Measurements from ENCODE around the gene SKI. TPM values are rescaled to one million over a fixed set of nuclear protein-coding genes. Genes with fewer than 3 reads are reported as not detected.

The SKI gene
- total RNA-seq, 1 donor, result 48.9 TPM

- Histone ChIP-seq H3K36me3 (ENCODE audit: insufficient read depth, low read length) (peaks cover 53% of the 10 kb centered on the region), H3K27me3 (ENCODE audit: insufficient read depth, low read length) (no peaks in the 10 kb centered on the region), H3K9me3 (ENCODE audit: low read depth, low read length) (no peaks in the 10 kb centered on the region), H3K4me1 (ENCODE audit: insufficient read depth, low read length) (peaks cover 3% of the 10 kb centered on the region), H3K79me2 (ENCODE audit: insufficient read depth, low read length) (peaks cover 61% of the 10 kb centered on the region), H3K27ac (ENCODE audit: low read depth, low read length) (no peak overlapping the region), H4K20me1 (ENCODE audit: insufficient read depth, low read length) (peaks cover 29% of the 10 kb centered on the region), H3K4me2 (ENCODE audit: insufficient read depth, low read length) (no peak overlapping the region), H2AFZ (ENCODE audit: low read length) (no peak overlapping the region), H3K4me3 (ENCODE audit: insufficient read depth, low read length) (no peak overlapping the region)
- TF ChIP-seq CTCF (IDR thresholded peaks at IDR 0.05; ENCODE audit: extremely low read depth, low read depth, low read length), result no peak
- DNase-seq (ENCODE audit: insufficient read length, low spot score, missing footprints), result no peak
Observed at GRCh38 chr1:2307972-2308371, 79.9 kb downstream of the SKI start.

- Histone ChIP-seq H3K36me3 (ENCODE audit: insufficient read depth, low read length) (peaks cover 45% of the 10 kb centered on the region), H3K27me3 (ENCODE audit: insufficient read depth, low read length) (no peaks in the 10 kb centered on the region), H3K4me2 (ENCODE audit: insufficient read depth, low read length) (no peak overlapping the region), H2AFZ (ENCODE audit: low read length) (no peak overlapping the region), H3K27ac (ENCODE audit: low read depth, low read length) (no peak overlapping the region), H3K4me3 (ENCODE audit: insufficient read depth, low read length) (no peak overlapping the region), H4K20me1 (ENCODE audit: insufficient read depth, low read length) (peaks cover 29% of the 10 kb centered on the region), H3K4me1 (ENCODE audit: insufficient read depth, low read length) (peaks cover 3% of the 10 kb centered on the region), H3K9me3 (ENCODE audit: low read depth, low read length) (no peaks in the 10 kb centered on the region), H3K79me2 (ENCODE audit: insufficient read depth, low read length) (peaks cover 52% of the 10 kb centered on the region)
- peak; percentile 81 for DNase-seq (ENCODE audit: insufficient read length, low spot score, missing footprints)
- TF ChIP-seq CTCF (IDR thresholded peaks at IDR 0.05; ENCODE audit: extremely low read depth, low read depth, low read length), result no peak
Observed at GRCh38 chr1:2308844-2309243, 80.7 kb downstream of the SKI start.

- H3K27me3 ChIP-seq (ENCODE audit: insufficient read depth, low read length), result no peaks in the 10 kb centered on the region
- DNase-seq (ENCODE audit: insufficient read length, low spot score, missing footprints), result peak; percentile 91
- TF ChIP-seq CTCF (IDR thresholded peaks at IDR 0.05; ENCODE audit: extremely low read depth, low read depth, low read length), result no peak
- peak overlapping the region; percentile 51 for H3K27ac ChIP-seq (ENCODE audit: low read depth, low read length)
- H2AFZ ChIP-seq (ENCODE audit: low read length), result no peak overlapping the region
- peaks cover 7% of the 10 kb centered on the region for H3K4me1 ChIP-seq (ENCODE audit: insufficient read depth, low read length)
- peaks cover 32% of the 10 kb centered on the region for H3K36me3 ChIP-seq (ENCODE audit: insufficient read depth, low read length)
- H3K4me3 ChIP-seq (ENCODE audit: insufficient read depth, low read length), result no peak overlapping the region
- no peaks in the 10 kb centered on the region for H3K9me3 ChIP-seq (ENCODE audit: low read depth, low read length)
- H3K4me2 ChIP-seq (ENCODE audit: insufficient read depth, low read length), result no peak overlapping the region
- H4K20me1 ChIP-seq (ENCODE audit: insufficient read depth, low read length), result peaks cover 23% of the 10 kb centered on the region
- H3K79me2 ChIP-seq (ENCODE audit: insufficient read depth, low read length), result peaks cover 37% of the 10 kb centered on the region
Observed at GRCh38 chr1:2310332-2311183, 82.4 kb downstream of the SKI start.

- Histone ChIP-seq H4K20me1 (ENCODE audit: insufficient read depth, low read length) (peaks cover 23% of the 10 kb centered on the region), H3K27me3 (ENCODE audit: insufficient read depth, low read length) (no peaks in the 10 kb centered on the region), H3K9me3 (ENCODE audit: low read depth, low read length) (no peaks in the 10 kb centered on the region), H3K4me2 (ENCODE audit: insufficient read depth, low read length) (no peak overlapping the region), H3K4me1 (ENCODE audit: insufficient read depth, low read length) (peaks cover 13% of the 10 kb centered on the region), H3K79me2 (ENCODE audit: insufficient read depth, low read length) (peaks cover 30% of the 10 kb centered on the region), H3K4me3 (ENCODE audit: insufficient read depth, low read length) (no peak overlapping the region), H3K36me3 (ENCODE audit: insufficient read depth, low read length) (peaks cover 29% of the 10 kb centered on the region), H2AFZ (ENCODE audit: low read length) (no peak overlapping the region), H3K27ac (ENCODE audit: low read depth, low read length) (peak overlapping the region; percentile 51)
- peak; percentile 39 for TF ChIP-seq CTCF (IDR thresholded peaks at IDR 0.05; ENCODE audit: extremely low read depth, low read depth, low read length)
- peak; percentile 99 for DNase-seq (ENCODE audit: insufficient read length, low spot score, missing footprints)
Observed at GRCh38 chr1:2311184-2312032, 83.3 kb downstream of the SKI start.
